A549 treated with AZD2906 at 1 μM for 4 hours (cell line): ENCODE results near the gene ZNF215. TPM values are rescaled to one million over a fixed set of nuclear protein-coding genes. Genes with fewer than 3 reads are reported as not detected.

Experiments
- total RNA-seq: library from RNA; stranded (reverse); fragments of 200-300 nt; extraction: Qiagen RNA extraction; gene quantifications from 5 replicates; pipeline ENCODE4 v1.2.3, GENCODE V29; 2022

The ZNF215 gene
- total RNA-seq: 0.77 to 1.1 TPM (median 0.86 TPM) in 5 replicates

DNA sequence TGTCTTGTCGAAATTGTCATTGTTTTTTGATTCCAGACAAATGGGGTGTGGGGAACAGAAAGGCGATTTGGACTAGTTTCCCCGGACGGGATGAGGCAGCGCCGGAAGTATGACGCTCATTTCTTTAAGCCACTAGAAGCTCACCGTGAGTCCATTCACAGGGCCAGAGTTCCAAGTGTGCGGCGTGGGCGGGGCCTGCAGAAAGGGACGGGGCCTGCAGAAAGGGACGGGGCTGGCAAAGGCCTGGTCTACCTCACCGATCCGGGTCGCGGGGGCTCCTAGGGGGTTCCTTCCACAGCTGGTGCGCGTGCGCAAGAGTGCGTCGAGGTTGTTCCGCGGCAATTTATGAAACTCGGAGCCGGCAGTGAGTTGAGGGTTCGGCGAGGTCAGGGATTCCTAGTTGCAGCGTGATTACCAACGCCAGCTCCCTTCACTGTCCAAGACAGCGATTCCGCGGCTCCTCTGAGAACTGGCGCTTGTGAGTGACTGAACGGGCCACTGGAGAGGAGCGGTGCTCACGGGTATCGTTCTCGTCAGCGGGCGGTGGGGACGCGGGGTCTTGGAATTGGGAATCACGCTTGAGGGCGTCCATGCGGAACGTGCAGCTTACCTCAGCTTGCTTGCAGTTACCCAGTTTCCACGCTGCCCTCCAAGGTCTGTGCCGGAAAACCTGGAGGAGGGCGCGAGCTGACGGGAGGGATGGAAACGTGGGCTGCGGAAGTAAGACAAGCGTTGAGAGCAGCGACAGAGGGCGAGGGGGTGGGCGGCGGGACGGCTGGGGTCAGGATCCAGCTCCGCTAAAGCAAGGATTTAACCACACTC lies at the start of gene ZNF215:
Gene ZNF215, plus strand, starts transcription at position 219 of the 822 bp plus-strand sequence. CDS start 5,847 bp downstream, outside the sequence.

DNA sequence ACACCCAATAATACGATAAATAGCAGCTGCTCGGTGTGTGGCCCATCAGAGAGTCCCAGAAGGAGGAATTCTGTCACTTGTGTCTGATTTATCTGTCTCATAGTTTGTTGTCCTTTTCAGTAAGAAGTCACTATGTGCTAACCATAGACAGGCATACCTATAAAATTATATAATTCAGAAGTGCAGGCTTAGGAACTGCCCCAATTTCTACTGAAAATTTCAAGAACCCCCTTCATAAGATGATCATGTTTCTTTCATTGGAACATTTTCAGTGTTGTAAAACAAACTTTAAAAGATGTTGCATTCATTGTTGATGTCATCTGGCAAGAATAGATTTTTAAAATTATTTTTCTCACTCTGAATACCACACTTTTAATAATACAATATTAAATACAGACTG lies 33.8 kb upstream of the ZNF215 start, which contains the start of gene OR2D2:
Gene OR2D2, minus strand, starts transcription at position 101 of the 400 bp plus-strand sequence. Its CDS starts 0 bp downstream, at position 101.

DNA sequence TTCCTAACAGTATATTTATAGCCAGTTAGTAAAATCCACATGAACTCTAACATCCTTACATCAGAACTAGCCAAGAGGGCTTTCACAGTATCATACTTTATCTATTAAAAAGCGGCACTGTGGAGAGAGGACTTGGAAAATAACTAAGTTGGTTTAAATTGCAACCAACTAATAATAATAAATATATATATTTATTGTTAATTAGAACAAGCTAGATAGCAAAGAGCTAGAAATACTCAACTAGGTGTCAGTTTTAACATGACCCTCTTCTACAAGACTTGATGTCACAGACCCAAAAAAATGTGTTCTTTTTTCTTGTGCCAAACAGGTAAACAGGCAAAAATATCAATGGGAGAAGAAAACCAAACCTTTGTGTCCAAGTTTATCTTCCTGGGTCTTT lies 5.5 kb upstream of the ZNF215 start, which contains the start of gene OR2D3:
Gene OR2D3, plus strand, starts transcription at position 301 of the 400 bp plus-strand sequence. Its CDS starts 0 bp downstream, at position 301.

Other genes starting within 250 kb of the ZNF215 start
- gene MRPL17, start 243.1 kb upstream of the ZNF215 start, total RNA-seq: 88.3 to 99.9 TPM (median 90.9 TPM) in 5 replicates
- 0.06 to 0.11 TPM in 2 of 5 replicates, not detected in the others for gene OR2AG2, start 154.4 kb upstream of the ZNF215 start, total RNA-seq
- not detected in 5 replicates for gene OR2AG1, start 143.4 kb upstream of the ZNF215 start, total RNA-seq
- not detected in 5 replicates for gene OR6A2, start 126.7 kb upstream of the ZNF215 start, total RNA-seq
- gene OR10A5, start 80.7 kb upstream of the ZNF215 start, total RNA-seq: not detected in 5 replicates
- gene OR10A2, start 63.4 kb upstream of the ZNF215 start, total RNA-seq: not detected in 5 replicates
- gene OR10A4, start 49.8 kb upstream of the ZNF215 start, total RNA-seq: not detected in 5 replicates
- gene OR2D2, start 33.9 kb upstream of the ZNF215 start, total RNA-seq: not detected in 5 replicates
- gene OR2D3, start 5.4 kb upstream of the ZNF215 start, total RNA-seq: not detected in 5 replicates
- 0.72 to 1.2 TPM (median 0.93 TPM) in 5 replicates for gene ZNF214, start 93.9 kb downstream of the ZNF215 start, total RNA-seq
- not detected in 5 replicates for gene NLRP14, start 94.1 kb downstream of the ZNF215 start, total RNA-seq
- not detected in 5 replicates for gene RBMXL2, start 162.6 kb downstream of the ZNF215 start, total RNA-seq